HG02759 (cell line): Measurements from ENCODE around the gene CLDN12.
A peak's percentile ranks its signal among the peaks of the same experiment; 100 is the strongest.

Experiments
- ATAC-seq: cut with Tn5 transposase; IDR thresholded peaks from one replicate; pipeline ENCODE4 v1.9.1; 2021; ENCODE audit warnings: mild to moderate bottlenecking, moderate library complexity; ENCODE audit not compliant: unreplicated experiment

The CLDN12 gene

DNA sequence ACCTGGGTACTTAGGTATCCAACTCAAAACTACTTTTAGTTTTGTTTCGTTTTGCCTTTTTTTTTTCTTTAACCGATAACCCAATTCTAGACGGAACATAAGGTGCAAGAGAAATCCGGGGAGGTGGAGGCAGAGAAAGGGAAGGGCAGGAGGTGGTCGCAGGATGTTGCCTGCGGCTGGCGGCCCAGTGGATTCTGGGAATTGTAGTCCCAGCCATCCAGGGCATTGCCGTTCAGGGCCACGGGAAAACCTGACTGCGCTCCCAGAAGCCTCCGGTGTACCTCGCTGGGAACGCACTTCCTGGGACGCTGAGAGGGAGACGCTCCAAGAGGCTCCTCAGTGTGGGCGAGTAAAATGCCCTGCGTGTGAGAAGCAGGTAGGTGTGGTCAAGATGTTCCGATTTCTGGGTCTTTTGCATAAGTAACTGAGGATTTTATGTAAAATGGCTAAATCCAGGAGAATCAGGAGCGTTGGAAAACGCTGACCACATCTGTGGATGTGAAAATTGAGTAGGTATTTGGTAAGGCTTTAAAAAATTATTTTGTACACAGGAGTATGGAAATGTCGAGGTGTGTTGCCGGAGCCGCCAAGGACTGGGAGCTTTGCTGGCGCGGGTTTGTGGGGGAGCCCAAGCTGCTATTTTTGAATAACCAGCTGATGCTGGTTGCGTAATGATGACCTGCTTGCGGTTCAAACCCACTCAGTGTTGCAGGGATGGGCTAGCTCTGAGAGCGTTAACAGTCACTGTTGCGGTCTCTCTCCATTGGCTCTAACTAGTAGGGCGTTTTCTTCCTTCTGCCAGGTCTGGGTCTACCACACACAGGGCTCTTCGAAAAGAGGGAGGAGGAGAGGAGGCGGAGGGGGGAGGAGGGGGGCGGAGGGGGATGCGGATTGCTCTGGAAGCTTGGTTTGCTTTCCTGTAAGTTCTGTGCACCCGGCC is at the start of gene CLDN12:
Gene CLDN12, plus strand, starts transcription at position 288 of the 940 bp plus-strand sequence. CDS start 9,216 bp downstream, outside the sequence.
- ATAC-seq = peak; percentile 91

DNA sequence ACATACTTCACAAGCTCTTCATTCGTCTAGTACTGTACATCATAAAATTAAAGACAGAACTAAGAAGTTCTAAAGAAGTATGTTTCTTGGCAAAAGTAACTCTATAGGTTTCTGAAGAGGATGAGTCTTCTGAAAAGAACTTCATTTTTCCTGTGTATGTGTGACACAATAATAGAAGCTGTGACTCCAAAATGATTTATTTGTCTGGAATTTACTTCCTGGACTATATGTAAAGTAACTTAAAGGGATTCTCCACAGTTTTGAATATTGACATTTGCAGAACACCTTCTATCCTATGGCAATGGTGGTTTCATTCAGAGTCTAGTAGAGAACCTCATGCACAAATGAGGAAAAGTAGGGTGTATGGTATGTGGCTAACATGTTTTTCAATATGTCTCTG is 19.8 kb upstream of the CLDN12 start:
- no peak for ATAC-seq

- no peak for ATAC-seq
Measured at GRCh38 chr7:90383861-90384260, 19.4 kb upstream of the CLDN12 start.

DNA sequence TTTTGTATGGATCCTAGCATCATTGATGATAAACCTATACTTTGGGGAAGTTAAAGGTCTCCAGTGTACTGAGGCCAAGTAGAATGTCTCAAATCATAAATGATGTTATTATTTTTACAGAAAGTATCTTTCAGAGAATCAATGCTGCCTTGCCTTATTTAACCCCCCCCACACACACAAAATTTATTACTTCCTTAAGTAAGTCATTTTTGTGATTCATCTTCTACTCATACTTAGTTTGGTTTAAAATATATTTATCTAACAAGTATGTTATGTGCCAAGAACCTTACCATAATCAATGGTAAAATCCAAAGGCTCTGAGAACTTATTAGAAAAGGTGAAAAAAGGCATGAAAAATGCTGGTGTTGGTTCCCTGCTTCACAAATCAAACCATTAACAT is 18.8 kb upstream of the CLDN12 start:
- ATAC-seq = no peak

- no peak for ATAC-seq
Measured at GRCh38 chr7:90387470-90388240, 15.6 kb upstream of the CLDN12 start.

- no peak for ATAC-seq
Measured at GRCh38 chr7:90390926-90391325, 12.3 kb upstream of the CLDN12 start.

DNA sequence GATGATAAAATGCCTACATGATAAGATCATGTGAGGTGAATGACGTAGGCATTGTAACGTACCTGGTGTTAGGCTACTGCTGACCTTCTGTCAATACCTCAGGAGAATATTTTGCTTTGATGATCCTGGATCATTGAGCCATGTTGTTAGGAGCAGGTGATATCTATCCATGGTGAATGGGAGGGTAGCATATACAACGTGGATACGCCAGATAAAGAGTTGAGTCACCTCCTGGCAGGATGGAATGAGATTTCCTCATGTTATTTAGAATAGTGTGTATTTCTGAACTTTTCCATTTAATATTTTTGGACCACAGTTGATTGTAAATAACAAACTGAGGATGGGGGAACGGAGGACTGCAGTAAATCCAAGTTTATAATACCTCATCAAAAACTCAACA is 11.8 kb upstream of the CLDN12 start:
- no peak for ATAC-seq

DNA sequence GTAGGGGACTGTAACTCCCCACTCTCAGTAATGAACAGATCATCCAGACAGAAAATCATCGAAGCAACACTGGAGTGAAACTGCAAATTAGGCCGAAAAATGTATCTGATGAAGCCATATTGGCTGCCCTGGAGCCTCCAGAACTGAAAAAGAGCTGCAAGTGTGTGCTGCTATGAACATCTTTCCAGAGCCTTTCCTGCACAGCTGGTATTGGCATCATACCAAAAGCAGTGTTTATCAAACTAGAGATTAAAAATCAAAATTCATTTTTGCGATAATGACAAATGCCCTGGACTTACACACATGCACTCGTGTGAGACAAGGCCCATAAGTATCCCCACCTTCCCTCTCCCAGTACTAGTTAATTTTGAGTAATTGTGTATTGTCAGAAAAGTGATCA is 6.8 kb upstream of the CLDN12 start:
- ATAC-seq = no peak

DNA sequence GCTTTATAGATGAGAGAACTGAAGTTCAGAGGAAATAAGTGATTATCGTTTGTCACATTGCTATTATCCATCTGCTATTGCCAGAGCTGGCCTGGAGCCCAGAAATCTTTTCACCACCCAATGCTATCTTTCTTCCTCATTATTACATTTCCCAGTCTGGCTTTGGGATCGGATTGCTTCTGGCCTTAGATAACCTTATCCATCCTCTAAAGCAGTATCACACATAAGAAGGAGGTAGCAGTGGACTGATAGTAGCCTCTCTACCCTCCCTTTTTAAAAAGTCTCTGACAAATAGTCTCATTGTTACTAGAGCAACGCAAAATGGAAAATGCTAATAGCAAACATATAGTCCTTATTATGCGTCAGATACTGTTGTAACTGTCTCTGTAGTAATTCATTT is 1.3 kb upstream of the CLDN12 start:
- ATAC-seq = no peak

DNA sequence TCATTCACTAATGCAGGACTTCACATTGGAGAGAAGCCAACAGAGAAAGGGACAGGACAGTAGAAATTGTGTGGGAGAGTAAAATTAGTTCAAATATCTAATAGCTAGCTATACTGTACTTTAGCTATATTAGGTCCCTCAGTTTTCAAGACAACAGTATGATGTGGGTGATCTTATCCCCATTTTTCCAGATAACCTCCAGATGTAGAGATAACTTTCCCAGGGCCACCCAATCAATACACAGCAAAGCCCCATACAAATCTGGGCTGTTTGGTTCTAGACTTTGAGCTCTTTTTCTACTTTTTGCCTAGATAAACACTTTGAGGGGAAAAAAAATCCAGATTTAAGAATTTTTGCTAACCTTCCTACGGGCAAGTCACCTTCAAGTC is 482 bp upstream of the CLDN12 start:
- ATAC-seq = no peak

DNA sequence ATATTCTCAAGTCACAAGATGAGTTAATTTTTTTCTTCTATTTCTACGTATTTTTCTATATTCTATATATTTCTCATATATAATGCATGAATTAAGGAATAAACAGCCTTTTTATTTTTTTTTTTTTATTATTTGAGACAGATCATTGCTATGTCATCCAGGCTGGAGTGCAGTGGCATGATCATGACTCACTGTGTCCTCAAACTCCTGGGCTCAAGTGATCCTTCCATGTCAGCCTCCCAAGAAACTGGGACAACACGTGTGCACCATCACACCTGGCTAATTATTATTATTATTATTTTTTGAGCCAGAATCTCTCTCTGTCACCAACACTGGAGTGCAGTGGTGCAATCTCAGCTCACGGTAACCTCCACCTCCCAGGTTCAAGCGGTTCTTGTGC is 1.5 kb downstream of the CLDN12 start:
- ATAC-seq = no peak

DNA sequence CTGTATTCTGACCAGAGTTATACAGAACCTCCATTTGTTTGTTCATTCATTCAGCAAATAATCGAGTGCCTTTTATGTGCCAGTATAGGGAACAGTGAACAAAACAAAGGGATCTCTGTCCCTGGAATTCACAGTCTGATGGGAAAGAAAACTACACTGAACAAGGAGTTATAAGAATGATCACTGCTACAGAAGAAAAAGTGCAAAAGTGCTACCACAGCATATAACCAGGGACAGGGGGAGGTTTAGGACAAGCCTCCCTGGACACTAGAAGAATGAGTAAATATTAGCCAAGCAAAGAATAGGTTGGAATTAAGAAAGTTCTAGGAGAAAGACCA is 4.2 kb downstream of the CLDN12 start:
- no peak for ATAC-seq

DNA sequence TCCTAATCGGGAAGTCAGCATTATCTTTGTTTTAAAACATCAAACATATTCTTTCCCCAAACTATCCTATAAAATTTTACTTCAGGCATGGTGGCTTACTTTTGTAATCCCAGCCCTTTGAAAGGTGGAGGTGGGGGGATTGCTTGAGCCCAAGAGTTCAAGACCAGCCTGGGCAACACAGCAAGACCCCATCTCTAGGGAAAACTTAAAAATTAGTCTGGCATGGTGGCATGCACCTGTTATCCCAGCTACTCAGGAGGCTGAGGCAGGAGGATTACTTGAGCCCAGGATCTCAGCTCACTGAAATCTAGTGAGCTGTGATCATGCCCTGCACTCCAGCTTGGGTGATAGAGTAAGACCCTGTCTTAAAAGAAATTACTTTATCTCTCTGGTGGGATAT is 4.9 kb downstream of the CLDN12 start:
- ATAC-seq = no peak

DNA sequence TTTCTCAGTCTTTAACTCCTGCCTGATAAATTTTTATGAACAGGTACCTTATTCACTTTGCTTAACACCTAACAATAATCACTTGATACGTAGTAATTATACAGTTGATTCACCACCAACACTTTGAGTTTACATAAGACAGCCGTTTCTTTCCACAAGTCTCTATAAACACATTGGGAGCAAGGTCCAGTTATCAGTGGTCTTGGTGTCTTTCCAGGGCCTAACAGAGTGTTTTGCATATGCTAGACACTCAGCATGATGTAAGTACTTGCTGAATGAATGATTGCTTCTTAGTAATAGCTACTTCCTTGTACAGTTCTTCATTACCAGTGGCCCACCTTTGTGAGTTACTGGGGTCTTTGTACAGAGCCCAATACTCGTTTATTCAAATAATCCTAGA is 6.4 kb downstream of the CLDN12 start:
- ATAC-seq = no peak

- ATAC-seq = no peak
Measured at GRCh38 chr7:90411510-90411909, 8.2 kb downstream of the CLDN12 start.

DNA sequence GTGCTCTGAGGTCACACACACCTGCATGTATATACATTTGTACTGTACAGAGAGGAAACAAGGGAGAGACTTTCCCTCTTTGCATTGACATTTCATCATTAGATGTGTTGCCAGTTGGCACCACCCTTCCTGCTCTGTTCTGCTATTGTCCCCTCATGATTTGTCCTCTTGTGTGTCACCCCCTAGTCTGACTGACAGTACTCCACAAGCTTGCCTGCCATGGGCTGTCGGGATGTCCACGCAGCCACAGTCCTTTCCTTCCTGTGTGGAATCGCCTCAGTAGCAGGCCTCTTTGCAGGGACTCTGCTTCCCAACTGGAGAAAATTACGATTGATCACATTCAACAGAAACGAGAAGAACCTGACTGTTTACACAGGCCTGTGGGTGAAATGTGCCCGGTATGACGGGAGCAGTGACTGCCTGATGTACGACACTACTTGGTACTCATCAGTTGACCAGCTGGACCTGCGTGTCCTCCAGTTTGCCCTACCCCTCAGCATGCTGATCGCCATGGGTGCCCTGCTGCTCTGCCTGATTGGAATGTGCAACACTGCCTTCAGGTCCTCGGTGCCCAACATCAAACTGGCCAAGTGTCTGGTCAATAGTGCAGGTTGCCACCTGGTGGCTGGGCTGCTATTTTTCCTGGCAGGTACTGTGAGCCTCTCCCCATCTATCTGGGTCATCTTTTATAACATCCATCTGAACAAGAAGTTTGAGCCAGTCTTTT is 9.4 kb downstream of the CLDN12 start:
- peak; percentile 71 for ATAC-seq

GRCh38 chr7:90413185-90413528 is 9.9 kb downstream of the CLDN12 start:
- ATAC-seq = no peak

- no peak for ATAC-seq
Measured at GRCh38 chr7:90421651-90422050, 18.4 kb downstream of the CLDN12 start.

- peak; percentile 84 for ATAC-seq
Measured at GRCh38 chr7:90424720-90425119, 21.5 kb downstream of the CLDN12 start.

GRCh38 chr7:90425376-90425775 is 22.1 kb downstream of the CLDN12 start:
- no peak for ATAC-seq

GRCh38 chr7:90430614-90431460 is 27.6 kb downstream of the CLDN12 start:
- ATAC-seq = no peak
